OCI-LY3 (cell line): ENCODE results near the gene ACAT2.
"Not testable (repeated sequence)": the region's sequence is repeated elsewhere in the genome, so short reads cannot be mapped to it uniquely, and the experiment has no call there.

Experiments used
- EZH2phosphoT487 ChIP-seq: fragments of 200-600 bp; shearing (Covaris generic); IDR thresholded peaks from 2 replicates; pipeline ENCODE4 v1.6.1; 2018; ENCODE audit warnings: antibody characterized with exemption, mixed run types, low read depth
- TF ChIP-seq, protein P1 (sequence below): fragments of 200-600, 300-600 bp; sonication (generic); IDR thresholded peaks from 2 replicates; pipeline ENCODE4 v1.5.1; 2014; ENCODE audit warnings: antibody characterized with exemption, low read length, low read depth

DNA sequence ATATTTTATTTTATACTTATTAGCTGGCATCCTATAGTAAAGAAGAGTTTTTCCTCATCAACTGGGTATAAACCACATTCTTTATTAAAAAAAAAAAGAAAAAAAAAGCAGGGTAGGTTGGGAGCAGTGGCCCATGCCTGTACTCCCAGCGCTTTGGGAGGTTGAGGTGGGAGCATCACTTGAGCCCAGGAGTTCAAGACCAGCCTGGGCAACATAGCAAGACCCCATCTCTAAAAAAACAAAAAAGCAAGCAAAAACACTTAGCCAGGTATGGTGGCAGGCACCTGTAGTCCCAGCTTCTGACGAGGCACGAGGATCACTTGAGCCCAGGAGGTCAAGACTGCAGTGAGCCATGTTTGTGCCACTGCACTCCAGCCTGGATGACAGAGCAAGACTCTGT, 39.9 kb upstream of the ACAT2 start:
- TF ChIP-seq, protein P1, sequence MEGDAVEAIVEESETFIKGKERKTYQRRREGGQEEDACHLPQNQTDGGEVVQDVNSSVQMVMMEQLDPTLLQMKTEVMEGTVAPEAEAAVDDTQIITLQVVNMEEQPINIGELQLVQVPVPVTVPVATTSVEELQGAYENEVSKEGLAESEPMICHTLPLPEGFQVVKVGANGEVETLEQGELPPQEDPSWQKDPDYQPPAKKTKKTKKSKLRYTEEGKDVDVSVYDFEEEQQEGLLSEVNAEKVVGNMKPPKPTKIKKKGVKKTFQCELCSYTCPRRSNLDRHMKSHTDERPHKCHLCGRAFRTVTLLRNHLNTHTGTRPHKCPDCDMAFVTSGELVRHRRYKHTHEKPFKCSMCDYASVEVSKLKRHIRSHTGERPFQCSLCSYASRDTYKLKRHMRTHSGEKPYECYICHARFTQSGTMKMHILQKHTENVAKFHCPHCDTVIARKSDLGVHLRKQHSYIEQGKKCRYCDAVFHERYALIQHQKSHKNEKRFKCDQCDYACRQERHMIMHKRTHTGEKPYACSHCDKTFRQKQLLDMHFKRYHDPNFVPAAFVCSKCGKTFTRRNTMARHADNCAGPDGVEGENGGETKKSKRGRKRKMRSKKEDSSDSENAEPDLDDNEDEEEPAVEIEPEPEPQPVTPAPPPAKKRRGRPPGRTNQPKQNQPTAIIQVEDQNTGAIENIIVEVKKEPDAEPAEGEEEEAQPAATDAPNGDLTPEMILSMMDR = not testable (repeated sequence)
- TF ChIP-seq EZH2phosphoT487 = not testable (repeated sequence)
